HG02840 (cell line): ENCODE measurements around the gene CEACAM16.

Source experiments
- ATAC-seq: cut with Tn5 transposase; IDR thresholded peaks from one replicate; pipeline ENCODE4 v1.9.1; 2021; ENCODE audit warnings: mild to moderate bottlenecking, moderate library complexity, moderate number of reproducible peaks; ENCODE audit not compliant: unreplicated experiment, low FRiP score

Gene CEACAM16

GRCh38 chr19:44757735-44758505 is 59.0 kb downstream of the CEACAM16 start:
- no peak for ATAC-seq

- ATAC-seq: no peak
Observed at GRCh38 chr19:44758596-44758995, 59.6 kb downstream of the CEACAM16 start.

GRCh38 chr19:44759083-44759804 is 60.3 kb downstream of the CEACAM16 start:
- no peak for ATAC-seq
